ENCODE data around the gene ANKRD49.
"Not testable (repeated sequence)": the region's sequence is repeated elsewhere in the genome, so short reads cannot be mapped to it uniquely, and the experiment has no call there.

Gene ANKRD49

GRCh38 chr11:94504689-94505293 is 11.0 kb downstream of the ANKRD49 start:
- DNase-seq: peak; percentile 57

GRCh38 chr11:94506513-94506912 is 12.7 kb downstream of the ANKRD49 start:
- DNase-seq; in situ Hi-C loops (cut with MboI; ENCODE audit: low pct_unique_long_range_greater_than_20kb, low sequenced_read_pairs): not testable (repeated sequence)

More at GRCh38 chr11:94504689-94505293, 11.0 kb downstream of the ANKRD49 start:
- in situ Hi-C loops (cut with MboI; ENCODE audit: low pct_unique_long_range_greater_than_20kb, low sequenced_read_pairs): no loop called here

DNA sequence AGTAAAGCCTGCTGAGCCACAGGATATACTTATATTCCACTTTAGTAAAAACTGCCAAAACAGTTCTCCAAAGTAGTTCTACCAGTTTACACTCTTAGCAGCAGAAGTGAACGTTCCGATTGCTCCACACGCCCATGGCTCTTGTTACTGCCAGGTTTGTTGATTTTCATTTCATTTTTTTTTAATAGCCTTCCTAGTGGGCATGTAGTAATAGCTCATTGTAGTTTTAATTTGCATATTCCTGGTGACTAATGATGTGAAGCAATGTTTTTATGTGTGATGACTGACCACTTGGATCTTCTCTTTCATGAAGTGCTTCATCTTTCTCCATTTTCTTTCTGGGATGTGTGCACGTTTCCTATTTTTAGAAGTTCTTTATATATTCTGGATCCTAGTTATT is 13.7 kb downstream of the ANKRD49 start:
- in situ Hi-C loops (cut with MboI; ENCODE audit: low pct_unique_long_range_greater_than_20kb, low sequenced_read_pairs): no loop called here
- no peak for DNase-seq

GRCh38 chr11:94511932-94512781 is 18.4 kb downstream of the ANKRD49 start, which contains the start of gene C11orf97:
TSS of gene C11orf97 (plus strand) at chr11:94512461. CDS start at chr11:94512529, 68 bp downstream.
- in situ Hi-C loops (cut with MboI; ENCODE audit: low pct_unique_long_range_greater_than_20kb, low sequenced_read_pairs): no loop called here
- DNase-seq: peak; percentile 67

- in situ Hi-C loops (cut with MboI; ENCODE audit: low pct_unique_long_range_greater_than_20kb, low sequenced_read_pairs): no loop called here
- peak; percentile 26 for DNase-seq
Measured at GRCh38 chr11:94513091-94513490, 19.3 kb downstream of the ANKRD49 start.

DNA sequence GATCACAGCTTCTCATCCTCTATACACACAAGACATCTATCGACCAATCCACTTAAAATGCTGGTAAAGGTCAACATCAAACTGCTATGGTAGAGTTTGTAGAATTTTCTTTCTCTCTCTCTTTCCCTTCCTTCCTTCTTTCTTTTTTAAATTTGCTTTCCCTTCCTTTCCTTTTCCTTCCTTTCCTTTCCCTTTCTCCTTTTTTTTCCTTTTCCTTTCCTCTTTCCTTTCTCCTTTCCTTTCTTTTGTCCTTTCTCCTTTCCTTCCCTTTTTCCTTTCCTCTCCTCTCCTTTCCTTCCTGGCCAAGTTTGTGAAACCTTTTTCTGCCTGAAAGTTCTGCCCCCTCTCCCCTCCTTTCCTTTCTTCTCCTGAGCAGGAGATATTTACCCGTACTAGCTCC is 21.6 kb downstream of the ANKRD49 start:
- in situ Hi-C loops (cut with MboI; ENCODE audit: low pct_unique_long_range_greater_than_20kb, low sequenced_read_pairs): no loop called here
- DNase-seq: no peak

GRCh38 chr11:94516725-94517124 is 22.9 kb downstream of the ANKRD49 start:
- no peak for DNase-seq
- in situ Hi-C loops (cut with MboI; ENCODE audit: low pct_unique_long_range_greater_than_20kb, low sequenced_read_pairs): no loop called here

DNA sequence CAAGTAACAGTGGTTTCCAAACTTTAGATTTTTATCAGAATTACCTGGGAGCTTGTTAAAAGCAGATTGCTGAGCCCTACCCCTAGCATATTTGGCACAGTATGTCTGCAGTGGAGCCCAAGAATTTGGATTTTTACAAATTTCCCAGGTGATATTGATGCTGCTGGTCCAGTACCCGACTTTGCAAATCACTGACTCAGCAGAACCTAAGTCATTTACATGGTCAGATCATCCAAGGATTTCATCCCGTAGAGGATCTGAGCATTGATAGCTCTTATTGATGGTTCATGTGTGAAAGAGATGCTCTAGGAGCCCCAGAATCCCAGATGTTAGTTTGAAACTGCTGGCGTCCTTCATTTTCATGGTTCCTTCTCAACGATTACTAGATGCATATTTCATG is 24.5 kb downstream of the ANKRD49 start:
- no peak for DNase-seq
- in situ Hi-C loops (cut with MboI; ENCODE audit: low pct_unique_long_range_greater_than_20kb, low sequenced_read_pairs): no loop called here

- peak; percentile 42 for DNase-seq
- in situ Hi-C loops (cut with MboI; ENCODE audit: low pct_unique_long_range_greater_than_20kb, low sequenced_read_pairs): no loop called here
Measured at GRCh38 chr11:94519478-94520084, 25.8 kb downstream of the ANKRD49 start.

DNA sequence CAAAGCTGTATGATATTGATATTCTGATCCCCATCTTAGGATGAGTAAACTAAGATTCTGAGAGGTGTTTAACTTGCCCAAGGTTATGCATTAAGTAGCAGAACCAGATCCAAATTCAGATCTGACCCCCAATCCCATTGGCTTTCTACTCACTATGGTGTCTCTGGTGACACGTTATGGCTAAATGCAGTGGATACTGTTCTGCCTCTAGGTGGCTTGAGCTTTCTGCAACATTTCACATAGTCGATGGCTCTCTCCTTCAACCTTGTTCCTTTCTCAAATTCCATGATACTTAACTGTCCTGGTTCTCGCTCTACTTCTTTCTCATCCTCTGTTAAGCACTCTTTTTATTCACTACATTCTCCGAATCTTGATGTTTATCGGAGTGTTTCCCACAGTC is 27.9 kb downstream of the ANKRD49 start:
- in situ Hi-C loops (cut with MboI; ENCODE audit: low pct_unique_long_range_greater_than_20kb, low sequenced_read_pairs): no loop called here
- DNase-seq: peak; percentile 34

DNA sequence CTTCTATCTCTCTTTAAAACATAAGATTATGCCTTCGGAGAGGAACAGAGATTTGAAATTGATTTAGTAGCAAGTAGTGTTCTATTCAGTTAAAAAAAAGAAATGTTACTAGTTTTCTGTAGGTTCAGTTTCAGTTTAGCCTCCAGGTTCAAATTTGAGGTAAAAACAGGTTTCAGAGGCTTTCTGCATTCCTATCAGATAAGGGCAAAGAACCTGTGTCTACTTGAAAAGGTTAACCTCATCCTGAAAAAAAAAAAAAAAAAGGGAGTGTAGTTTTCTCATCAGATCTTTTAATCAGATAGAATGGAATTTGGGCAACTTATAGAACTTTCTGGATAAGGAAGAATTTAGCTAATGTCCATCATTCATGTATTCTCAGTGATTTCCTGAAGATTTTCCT is 30.6 kb downstream of the ANKRD49 start:
- in situ Hi-C loops (cut with MboI; ENCODE audit: low pct_unique_long_range_greater_than_20kb, low sequenced_read_pairs): no loop called here
- DNase-seq: no peak

DNA sequence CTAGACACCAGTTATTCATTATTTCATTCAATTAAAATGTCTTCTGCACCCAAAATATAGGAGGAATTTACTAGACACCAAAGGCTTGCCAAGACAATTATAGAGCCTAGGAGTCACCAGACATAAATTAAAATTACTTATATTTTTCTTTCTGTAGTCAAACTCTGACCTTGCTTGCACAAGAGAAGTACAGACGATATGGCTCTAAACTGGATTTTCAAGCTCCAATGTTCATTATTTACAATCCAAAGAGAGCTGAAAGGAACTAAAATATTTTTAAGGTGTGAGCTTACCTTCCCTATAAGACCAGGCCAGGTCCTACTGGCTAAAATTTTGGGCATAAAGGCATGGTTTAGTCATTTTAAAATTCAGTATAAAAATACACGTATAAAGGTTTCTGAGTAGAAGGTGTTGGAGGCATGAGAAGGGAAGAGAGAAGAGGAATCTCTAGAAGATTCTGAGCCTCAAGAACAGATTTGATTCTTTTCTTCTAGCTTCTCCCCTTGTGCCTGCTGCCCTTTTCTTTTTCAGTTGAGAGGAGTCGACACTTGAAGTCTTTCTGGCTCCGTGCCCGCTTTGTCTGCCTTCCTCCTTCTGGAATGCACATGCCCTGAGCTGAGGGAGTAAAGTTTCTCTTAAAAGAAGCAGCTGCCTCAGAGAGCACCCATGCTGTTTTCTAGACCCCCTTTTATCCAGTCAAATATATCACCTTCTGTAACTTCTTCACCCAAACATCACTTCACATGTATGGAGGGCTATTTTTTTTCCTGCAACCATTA is 32.0 kb downstream of the ANKRD49 start:
- in situ Hi-C loops (cut with MboI; ENCODE audit: low pct_unique_long_range_greater_than_20kb, low sequenced_read_pairs): no loop called here
- peak; percentile 77 for DNase-seq

DNA sequence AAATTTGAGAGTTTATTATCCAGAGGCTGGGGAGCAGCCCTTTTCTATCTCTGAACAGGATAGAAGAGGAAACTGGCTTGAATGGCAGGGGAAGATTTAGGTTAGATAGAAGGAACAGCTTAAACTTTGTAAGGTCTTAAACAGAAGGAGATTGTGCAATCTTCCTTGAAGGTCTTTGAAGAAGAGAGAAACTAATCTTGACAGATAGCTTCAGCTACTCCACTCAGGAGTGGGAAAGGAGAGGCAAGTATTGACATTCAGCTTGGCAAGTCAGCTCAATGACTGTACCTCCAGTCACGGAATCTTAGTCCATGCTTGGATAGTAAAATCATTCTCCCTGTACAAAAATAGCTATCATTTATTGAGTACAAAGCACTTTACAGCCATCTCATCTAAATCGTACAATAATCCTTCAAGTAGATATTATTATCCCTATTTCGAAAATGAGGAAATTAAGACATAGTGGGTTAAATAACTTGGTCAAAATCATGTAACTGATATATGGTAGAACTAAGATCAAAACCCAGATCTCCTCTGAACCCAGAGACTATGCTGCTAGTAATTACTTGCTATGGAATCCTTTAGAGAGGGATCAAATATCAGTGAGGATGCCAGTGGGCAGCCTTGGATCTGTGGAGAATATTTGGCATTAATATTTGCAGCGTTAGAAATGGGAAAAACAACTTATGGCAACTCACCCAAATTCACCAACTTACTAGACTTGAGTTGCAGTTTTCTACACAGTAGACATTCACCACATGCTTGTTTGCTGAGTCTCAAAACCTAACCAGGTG is 33.1 kb downstream of the ANKRD49 start:
- peak; percentile 64 for DNase-seq
- in situ Hi-C loops (cut with MboI; ENCODE audit: low pct_unique_long_range_greater_than_20kb, low sequenced_read_pairs): no loop called here

DNA sequence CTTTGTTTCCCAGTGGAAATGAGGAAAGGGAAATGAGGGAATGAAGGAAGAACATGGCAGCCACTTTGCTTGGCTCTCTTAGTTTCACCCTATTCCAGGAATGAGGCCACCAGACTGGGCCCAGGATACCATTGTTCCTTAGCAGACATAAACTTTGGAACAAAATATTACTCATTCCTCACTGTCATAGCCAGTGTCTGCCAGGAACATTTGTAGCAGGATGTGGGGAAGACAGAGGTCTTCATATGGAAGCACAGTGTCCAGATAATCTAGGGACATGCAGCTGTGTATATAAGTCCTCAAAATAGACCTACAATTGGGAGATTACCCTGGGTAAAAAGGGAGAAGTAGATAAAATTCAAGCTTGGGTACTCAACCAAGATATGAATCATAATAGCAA is 34.8 kb downstream of the ANKRD49 start:
- in situ Hi-C loops (cut with MboI; ENCODE audit: low pct_unique_long_range_greater_than_20kb, low sequenced_read_pairs): no loop called here
- DNase-seq: no peak

DNA sequence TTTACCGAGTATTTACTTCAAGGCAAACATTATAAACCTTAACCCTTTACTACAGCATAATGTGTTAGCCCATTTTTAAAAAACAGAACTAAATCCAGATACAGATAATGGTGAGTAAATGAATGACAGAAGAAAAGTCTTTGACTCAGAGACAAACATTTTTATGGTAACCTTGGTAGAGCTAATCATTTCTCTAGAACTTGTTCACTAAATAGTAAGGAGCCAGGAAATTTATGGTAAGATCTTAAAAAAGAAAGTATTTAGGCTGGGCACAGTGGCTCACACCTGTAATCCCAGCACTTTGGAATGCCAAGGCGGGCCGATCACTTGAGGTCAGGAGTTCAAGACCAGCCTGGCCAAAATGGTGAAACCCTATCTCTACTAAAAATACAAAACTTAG is 38.4 kb downstream of the ANKRD49 start:
- in situ Hi-C loops (cut with MboI; ENCODE audit: low pct_unique_long_range_greater_than_20kb, low sequenced_read_pairs): no loop called here

GRCh38 chr11:94533206-94533605 is 39.4 kb downstream of the ANKRD49 start:
- in situ Hi-C loops (cut with MboI; ENCODE audit: low pct_unique_long_range_greater_than_20kb, low sequenced_read_pairs): no loop called here
- no peak for DNase-seq

More for the DNA sequence above, 38.4 kb downstream of the ANKRD49 start:
- no peak for DNase-seq

- in situ Hi-C loops (cut with MboI; ENCODE audit: low pct_unique_long_range_greater_than_20kb, low sequenced_read_pairs): no loop called here
- DNase-seq: no peak
Measured at GRCh38 chr11:94533696-94534630, 40.2 kb downstream of the ANKRD49 start.

DNA sequence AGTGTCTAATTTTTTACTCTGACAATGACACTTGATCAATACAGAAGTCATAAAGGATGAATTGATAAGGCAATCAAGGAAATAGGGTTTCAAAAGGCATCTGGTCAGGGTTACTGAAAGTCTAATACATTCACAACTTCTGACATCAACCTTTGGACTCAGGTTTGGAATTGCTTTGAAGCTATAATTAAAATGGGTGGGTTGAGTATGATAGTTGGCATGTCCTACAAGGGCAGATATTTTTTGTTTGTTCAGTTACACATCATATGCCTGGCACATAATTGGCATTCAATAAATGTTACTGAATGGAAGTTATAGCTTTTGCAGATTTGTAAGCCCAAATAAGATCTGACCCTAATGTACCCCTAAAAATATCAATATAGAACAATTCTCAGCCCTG is 42.6 kb downstream of the ANKRD49 start:
- in situ Hi-C loops (cut with MboI; ENCODE audit: low pct_unique_long_range_greater_than_20kb, low sequenced_read_pairs): no loop called here
- DNase-seq: no peak

Data from KBM-7 (cell line).